SK-N-SH treated with all-trans-retinoic acid at 6 μM for 48 hours (cell line): ENCODE measurements around the gene ELK1.

Experiments
- ATAC-seq: fragments of 200-7000 bp; cut with Tn5 transposase; 3 replicates; pipeline ENCODE4 v1.9.1; 2020; ENCODE audit warnings: mild to moderate bottlenecking, moderate library complexity
- ARNTL ChIP-seq: fragments of 450-650 bp; formaldehyde crosslinking; IDR thresholded peaks from 2 replicates; pipeline ENCODE4 v1.5.0; 2020; ENCODE audit warnings: low read depth, mild to moderate bottlenecking, moderate library complexity, borderline replicate concordance
- BACH2 ChIP-seq: fragments of 250-450 bp; sonication (Bioruptor Pico); IDR thresholded peaks from 2 replicates; pipeline ENCODE4 v1.9.0; 2021; ENCODE audit warnings: mild to moderate bottlenecking, borderline replicate concordance
- ESRRG ChIP-seq: fragments of 250-450 bp; sonication (Bioruptor Pico); IDR thresholded peaks from 2 replicates; pipeline ENCODE4 v1.6.1; 2021; ENCODE audit warnings: mild to moderate bottlenecking
- PPARA ChIP-seq: fragments of 250-450 bp; sonication (Bioruptor Pico); IDR thresholded peaks from 2 replicates; pipeline ENCODE4 v1.5.0; 2020; ENCODE audit warnings: mild to moderate bottlenecking, borderline replicate concordance
- RARB ChIP-seq: fragments of 250-450 bp; sonication (Bioruptor Pico); IDR thresholded peaks from 2 replicates; pipeline ENCODE4 v1.8.0; 2021; ENCODE audit warnings: mild to moderate bottlenecking, moderate library complexity
- SNAI2 ChIP-seq: fragments of 250-450 bp; sonication (Bioruptor Pico); IDR thresholded peaks from 2 replicates; pipeline ENCODE4 v1.5.0; 2020; ENCODE audit warnings: mild to moderate bottlenecking, moderate library complexity
- TCF4 ChIP-seq: fragments of 250-450 bp; sonication (Bioruptor Pico); IDR thresholded peaks from 2 replicates; pipeline ENCODE4 v1.8.0; 2021; ENCODE audit warnings: mild to moderate bottlenecking, moderate library complexity, borderline replicate concordance
- TOX ChIP-seq: fragments of 250-450 bp; sonication (Bioruptor Pico); IDR thresholded peaks from 2 replicates; pipeline ENCODE4 v1.8.0; 2021; ENCODE audit warnings: mild to moderate bottlenecking, moderate library complexity, borderline replicate concordance
- ZNF70 ChIP-seq: fragments of 450-650 bp; formaldehyde crosslinking; IDR thresholded peaks from 2 replicates; pipeline ENCODE4 v1.5.0; 2020; ENCODE audit warnings: mild to moderate bottlenecking, moderate library complexity
- ZNF8 ChIP-seq: fragments of 450-650 bp; formaldehyde crosslinking; IDR thresholded peaks from 2 replicates; pipeline ENCODE4 v1.5.0; 2020; ENCODE audit warnings: mild to moderate bottlenecking, moderate library complexity
- TF ChIP-seq, protein P1 (sequence below): fragments of 250-450 bp; sonication (Bioruptor Pico); IDR thresholded peaks from 2 replicates; pipeline ENCODE4 v1.5.0; 2020; ENCODE audit warnings: mild to moderate bottlenecking, moderate library complexity
- TF ChIP-seq, protein P2 (sequence below): fragments of 250-450 bp; sonication (Bioruptor Pico); IDR thresholded peaks from 2 replicates; pipeline ENCODE4 v1.8.0; 2020; ENCODE audit warnings: mild to moderate bottlenecking, moderate library complexity, borderline replicate concordance
- TF ChIP-seq, protein P3 (sequence below): fragments of 250-450 bp; sonication (Bioruptor Pico); IDR thresholded peaks from 2 replicates; pipeline ENCODE4 v1.5.1; 2021; ENCODE audit warnings: mild to moderate bottlenecking, moderate library complexity
- TF ChIP-seq, protein P4 (sequence below): fragments of 250-450 bp; sonication (Bioruptor Pico); IDR thresholded peaks from 2 replicates; pipeline ENCODE4 v1.8.0; 2021; ENCODE audit warnings: low read depth, mild to moderate bottlenecking, moderate library complexity, borderline replicate concordance

The ELK1 gene

DNA sequence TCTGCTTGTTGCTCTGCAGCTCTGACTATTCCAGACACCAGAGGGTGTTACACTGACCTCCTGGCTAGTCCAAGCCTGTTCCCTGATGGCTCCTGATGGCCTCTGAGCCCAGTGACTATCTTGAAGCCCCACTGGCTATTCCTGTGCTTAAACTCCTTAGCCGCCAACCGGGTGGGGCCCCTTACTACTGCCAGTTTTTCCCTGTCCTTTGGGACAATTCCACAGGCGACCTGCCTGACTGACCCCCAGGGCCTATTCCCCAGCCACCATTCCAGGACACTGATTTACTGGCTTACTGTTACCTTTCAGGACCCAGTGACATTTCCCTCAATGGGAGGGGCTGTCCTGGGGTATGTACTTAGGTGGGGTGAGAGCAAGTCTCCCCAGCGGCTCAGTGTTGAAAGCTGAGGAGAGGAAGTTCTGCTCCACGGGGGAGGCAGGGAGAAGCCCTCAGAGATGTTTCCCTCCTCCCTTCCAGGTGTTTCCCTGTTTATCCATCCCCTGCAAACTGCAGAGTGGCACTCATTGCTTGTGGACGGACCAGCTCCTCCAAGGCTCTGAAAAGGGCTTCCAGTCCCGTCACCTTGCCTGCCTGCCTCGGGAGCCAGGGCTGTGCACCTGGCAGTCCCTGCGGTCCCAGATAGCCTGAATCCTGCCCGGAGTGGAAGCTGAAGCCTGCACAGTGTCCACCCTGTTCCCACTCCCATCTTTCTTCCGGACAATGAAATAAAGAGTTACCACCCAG is 64.1 kb downstream of the ELK1 start:
- no peak for ATAC-seq
- TF ChIP-seq BACH2 (no peak), ZNF8 (CRISPR knock-in tag) (no peak), SNAI2 (no peak), ARNTL (CRISPR knock-in tag) (no peak), ZNF70 (CRISPR knock-in tag) (no peak), TCF4 (no peak), TOX (CRISPR knock-in tag) (no peak), ESRRG (CRISPR knock-in tag) (no peak), PPARA (CRISPR knock-in tag) (no peak), RARB (CRISPR knock-in tag) (no peak)
- TF ChIP-seq, protein P1, sequence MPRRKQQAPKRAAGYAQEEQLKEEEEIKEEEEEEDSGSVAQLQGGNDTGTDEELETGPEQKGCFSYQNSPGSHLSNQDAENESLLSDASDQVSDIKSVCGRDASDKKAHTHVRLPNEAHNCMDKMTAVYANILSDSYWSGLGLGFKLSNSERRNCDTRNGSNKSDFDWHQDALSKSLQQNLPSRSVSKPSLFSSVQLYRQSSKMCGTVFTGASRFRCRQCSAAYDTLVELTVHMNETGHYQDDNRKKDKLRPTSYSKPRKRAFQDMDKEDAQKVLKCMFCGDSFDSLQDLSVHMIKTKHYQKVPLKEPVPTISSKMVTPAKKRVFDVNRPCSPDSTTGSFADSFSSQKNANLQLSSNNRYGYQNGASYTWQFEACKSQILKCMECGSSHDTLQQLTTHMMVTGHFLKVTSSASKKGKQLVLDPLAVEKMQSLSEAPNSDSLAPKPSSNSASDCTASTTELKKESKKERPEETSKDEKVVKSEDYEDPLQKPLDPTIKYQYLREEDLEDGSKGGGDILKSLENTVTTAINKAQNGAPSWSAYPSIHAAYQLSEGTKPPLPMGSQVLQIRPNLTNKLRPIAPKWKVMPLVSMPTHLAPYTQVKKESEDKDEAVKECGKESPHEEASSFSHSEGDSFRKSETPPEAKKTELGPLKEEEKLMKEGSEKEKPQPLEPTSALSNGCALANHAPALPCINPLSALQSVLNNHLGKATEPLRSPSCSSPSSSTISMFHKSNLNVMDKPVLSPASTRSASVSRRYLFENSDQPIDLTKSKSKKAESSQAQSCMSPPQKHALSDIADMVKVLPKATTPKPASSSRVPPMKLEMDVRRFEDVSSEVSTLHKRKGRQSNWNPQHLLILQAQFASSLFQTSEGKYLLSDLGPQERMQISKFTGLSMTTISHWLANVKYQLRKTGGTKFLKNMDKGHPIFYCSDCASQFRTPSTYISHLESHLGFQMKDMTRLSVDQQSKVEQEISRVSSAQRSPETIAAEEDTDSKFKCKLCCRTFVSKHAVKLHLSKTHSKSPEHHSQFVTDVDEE = no peak
- TF ChIP-seq, protein P2, sequence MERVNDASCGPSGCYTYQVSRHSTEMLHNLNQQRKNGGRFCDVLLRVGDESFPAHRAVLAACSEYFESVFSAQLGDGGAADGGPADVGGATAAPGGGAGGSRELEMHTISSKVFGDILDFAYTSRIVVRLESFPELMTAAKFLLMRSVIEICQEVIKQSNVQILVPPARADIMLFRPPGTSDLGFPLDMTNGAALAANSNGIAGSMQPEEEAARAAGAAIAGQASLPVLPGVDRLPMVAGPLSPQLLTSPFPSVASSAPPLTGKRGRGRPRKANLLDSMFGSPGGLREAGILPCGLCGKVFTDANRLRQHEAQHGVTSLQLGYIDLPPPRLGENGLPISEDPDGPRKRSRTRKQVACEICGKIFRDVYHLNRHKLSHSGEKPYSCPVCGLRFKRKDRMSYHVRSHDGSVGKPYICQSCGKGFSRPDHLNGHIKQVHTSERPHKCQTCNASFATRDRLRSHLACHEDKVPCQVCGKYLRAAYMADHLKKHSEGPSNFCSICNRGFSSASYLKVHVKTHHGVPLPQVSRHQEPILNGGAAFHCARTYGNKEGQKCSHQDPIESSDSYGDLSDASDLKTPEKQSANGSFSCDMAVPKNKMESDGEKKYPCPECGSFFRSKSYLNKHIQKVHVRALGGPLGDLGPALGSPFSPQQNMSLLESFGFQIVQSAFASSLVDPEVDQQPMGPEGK (CRISPR knock-in tag) = no peak
- TF ChIP-seq, protein P3, sequence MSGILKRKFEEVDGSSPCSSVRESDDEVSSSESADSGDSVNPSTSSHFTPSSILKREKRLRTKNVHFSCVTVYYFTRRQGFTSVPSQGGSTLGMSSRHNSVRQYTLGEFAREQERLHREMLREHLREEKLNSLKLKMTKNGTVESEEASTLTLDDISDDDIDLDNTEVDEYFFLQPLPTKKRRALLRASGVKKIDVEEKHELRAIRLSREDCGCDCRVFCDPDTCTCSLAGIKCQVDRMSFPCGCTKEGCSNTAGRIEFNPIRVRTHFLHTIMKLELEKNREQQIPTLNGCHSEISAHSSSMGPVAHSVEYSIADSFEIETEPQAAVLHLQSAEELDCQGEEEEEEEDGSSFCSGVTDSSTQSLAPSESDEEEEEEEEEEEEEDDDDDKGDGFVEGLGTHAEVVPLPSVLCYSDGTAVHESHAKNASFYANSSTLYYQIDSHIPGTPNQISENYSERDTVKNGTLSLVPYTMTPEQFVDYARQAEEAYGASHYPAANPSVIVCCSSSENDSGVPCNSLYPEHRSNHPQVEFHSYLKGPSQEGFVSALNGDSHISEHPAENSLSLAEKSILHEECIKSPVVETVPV = no peak
- TF ChIP-seq, protein P4, sequence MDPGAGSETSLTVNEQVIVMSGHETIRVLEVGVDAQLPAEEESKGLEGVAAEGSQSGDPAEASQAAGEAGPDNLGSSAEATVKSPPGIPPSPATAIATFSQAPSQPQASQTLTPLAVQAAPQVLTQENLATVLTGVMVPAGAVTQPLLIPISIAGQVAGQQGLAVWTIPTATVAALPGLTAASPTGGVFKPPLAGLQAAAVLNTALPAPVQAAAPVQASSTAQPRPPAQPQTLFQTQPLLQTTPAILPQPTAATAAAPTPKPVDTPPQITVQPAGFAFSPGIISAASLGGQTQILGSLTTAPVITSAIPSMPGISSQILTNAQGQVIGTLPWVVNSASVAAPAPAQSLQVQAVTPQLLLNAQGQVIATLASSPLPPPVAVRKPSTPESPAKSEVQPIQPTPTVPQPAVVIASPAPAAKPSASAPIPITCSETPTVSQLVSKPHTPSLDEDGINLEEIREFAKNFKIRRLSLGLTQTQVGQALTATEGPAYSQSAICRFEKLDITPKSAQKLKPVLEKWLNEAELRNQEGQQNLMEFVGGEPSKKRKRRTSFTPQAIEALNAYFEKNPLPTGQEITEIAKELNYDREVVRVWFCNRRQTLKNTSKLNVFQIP (CRISPR knock-in tag) = no peak
